ENCODE data around the gene HTD2.

HTD2 gene

DNA sequence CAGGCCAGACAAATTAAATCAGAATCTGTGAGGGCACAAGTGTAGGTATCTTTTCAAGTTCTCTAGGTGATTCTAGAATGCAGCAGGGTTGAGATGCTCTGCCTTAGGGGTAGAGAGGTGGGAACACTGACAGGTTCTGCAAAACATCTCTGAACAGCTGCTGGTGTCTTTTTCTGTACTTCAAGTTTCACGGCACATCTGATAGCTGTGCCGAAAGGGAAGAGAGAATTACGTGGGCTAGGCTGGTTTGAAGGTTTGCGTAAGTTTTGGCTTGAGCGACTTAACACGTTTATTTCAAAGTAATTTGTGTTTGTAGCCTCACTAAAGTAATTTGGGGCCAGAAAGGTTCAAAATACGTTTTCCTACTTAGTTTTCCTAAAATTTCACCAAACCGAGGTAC, 48.9 kb downstream of the HTD2 start:
- DNase-seq (ENCODE audit: low read depth in 2 of 2, low spot score in 1 of 2) = no peak

DNA sequence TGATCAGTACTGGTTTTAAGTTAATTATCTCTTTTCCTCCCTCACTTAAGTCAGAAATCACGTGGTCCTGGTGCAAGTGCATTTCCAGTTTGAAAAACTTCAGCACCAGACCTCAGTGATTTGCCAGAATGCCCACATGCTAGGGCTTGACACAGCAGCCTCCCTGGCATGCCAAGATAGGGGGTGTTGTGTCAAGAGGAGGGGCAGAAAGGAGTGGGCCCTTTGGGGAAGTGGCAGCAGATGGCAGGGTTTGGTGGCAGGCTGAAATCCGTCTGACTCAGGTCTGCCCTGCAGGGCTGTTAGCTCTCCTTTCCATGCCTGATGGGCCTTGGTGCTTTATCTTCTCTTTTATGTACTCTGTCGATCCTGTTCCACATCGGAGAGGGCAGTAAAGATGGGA, 49.7 kb downstream of the HTD2 start:
- DNase-seq (ENCODE audit: low read depth in 2 of 2, low spot score in 1 of 2) = no peak

DNA sequence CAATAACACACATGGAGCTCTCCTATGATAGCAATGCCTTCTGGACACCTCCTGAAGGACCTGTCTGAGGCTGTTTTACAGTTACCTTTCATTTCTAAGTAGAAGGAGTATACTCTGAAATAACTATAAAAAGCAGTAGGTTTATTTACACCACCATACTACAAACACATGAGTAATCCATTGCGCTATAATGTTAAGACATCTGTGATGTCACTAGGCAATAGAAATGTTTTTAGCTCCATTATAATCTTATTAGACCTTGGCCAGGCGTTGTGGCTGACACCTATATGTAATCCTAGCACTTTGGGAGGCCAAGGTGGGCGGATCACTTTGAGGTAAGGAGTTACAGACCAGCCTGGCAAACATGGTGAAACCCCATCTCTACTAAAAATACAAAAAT, 51.1 kb downstream of the HTD2 start:
- DNase-seq (ENCODE audit: low read depth in 2 of 2, low spot score in 1 of 2) = no peak

DNA sequence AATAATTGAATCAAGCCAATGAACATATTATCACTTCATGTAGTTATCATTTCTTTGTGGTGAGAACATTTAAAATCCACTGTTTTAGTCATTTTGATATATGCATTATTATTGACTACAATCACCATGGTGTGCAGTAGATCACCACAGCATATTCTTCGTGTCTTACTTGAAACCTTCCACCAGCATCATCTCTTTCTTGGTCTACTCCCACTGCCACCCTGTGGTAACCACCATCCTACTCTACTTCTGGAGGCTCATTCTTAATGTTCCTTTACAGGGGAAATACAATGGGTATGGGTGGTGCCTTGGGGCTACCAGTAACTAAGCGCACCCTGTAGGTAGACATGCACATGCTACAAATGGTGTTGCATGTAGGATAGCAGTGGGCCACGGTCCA, 51.8 kb downstream of the HTD2 start:
- DNase-seq (ENCODE audit: low read depth in 2 of 2, low spot score in 1 of 2) = no peak

DNA sequence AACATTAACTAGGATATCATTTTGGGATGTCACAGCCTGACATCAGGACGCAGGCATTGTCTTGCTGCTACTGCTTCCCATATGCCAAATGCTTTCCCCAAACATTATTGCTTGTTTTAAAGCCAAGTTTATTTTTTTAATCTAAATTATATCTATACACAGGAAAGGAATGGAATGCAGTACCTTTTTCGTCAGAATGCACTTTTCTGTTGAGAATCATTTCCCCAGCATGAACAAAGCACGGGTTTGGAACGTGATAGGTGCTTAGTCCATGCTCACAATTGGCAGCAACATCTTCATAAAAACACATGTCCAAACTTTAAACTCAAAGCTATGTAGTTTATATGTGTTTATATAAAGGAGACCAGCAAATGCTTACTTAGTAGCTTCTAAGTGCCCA, 52.5 kb downstream of the HTD2 start:
- no peak for DNase-seq (ENCODE audit: low read depth in 2 of 2, low spot score in 1 of 2)

DNA sequence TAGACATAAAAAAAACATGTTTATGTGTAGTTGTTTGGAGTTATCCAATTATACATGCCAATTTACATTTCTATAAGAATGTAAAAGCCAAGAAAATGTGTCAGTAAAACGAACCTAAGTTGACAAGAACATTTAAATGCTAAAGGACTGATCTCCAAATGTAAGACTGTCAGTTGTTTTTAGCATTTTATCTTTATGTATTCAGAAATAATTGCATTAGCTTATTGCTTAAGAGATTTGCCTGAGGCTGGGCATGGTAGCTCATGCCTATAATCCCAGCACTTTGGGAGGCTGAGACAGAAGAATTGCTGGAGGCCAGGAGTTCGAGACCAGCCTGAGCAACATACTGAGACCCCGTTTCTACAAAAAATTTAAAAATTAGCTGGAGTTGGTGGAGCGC, 53.3 kb downstream of the HTD2 start:
- no peak for DNase-seq (ENCODE audit: low read depth in 2 of 2, low spot score in 1 of 2)

DNA sequence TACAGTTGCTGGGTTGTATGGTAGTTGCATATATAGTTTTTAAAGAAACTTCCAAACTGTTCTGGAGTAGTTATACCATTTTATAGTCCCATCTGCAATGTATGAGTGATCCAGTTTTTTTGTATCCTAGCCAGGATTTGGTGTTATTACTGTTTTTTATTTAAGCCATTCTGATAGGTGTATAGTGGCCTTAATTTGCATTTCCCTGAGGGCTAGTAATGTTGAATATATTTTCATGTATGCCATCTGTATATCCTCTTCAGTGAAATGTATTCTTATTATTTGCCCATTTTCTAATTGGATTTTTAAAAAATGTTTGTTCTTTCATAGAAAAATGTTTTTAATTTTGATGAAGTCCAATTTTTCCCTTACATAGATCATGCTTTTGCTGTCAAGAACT, 55.5 kb downstream of the HTD2 start:
- DNase-seq (ENCODE audit: low read depth in 2 of 2, low spot score in 1 of 2) = no peak

DNA sequence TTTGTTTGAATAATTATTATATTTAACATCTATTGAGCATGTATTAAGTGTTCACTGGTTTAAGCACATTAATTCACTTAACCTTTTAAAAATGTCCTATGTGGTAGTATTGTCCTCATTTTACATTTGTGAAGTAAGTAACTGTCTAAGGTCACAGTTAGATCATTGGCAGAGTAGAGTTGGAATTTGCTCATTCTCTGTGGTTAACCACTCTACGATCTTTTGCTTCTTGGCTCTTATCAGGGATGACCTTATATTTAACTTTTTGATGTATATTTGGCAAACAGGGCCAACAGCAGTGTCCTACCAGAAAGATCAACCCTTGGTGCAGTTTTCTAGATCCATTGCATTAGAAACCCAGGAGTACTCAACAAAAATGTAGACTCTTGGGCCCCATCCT, 60.4 kb downstream of the HTD2 start:
- no peak for DNase-seq (ENCODE audit: low read depth in 2 of 2, low spot score in 1 of 2)

DNA sequence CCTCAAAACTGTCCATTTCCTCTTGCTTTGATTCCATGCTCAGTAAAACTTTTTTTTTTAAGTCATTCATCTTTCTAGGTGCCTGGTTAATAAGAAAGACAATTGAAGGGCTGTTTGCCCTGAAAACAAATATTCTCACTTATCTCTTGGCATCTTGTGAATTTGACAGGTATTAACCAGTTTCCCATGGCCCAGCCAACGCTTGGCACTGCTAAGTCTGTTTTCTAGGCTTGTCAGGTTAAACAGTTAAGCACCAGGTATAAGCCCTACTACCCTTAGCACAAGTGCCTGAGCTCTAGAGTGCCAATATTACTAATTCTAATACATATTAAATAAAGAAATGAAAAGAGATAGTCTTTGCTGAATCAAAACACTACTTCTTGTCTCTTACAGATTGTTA, 62.7 kb downstream of the HTD2 start:
- no peak for DNase-seq (ENCODE audit: low read depth in 2 of 2, low spot score in 1 of 2)
